ENCODE measurements around the gene PAPSS1. TPM values are rescaled to one million over a fixed set of nuclear protein-coding genes. Genes with fewer than 3 reads are reported as not detected.

PAPSS1 gene
- total and polyA plus RNA-seq, 2 experiments from 2014 or later: 69.6 to 69.9 TPM

DNA sequence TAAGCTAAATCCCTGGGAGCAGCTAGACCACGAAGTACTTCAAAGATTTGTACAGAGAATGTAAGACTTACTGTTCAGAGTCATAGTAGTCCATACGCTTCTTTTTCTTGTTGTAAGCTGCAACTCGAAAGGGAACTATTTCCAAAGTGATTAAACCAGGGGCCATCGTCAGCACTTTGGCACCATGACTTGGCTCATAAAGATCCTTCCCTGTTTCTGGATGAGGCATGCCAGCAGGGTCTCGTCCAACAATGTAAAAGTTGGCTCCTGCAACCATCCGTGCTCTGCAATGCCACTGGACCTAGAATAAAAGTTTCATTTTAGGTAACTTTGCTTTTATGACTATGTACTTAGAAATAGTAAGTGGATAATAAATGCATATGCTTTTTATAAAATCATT, 88.5 kb downstream of the PAPSS1 start:
- H3F3A ChIP-seq (ENCODE audit: insufficient read depth): no peaks in the 10 kb centered on the region
- H3K27ac ChIP-seq: no peak overlapping the region
- H3K79me2 ChIP-seq (ENCODE audit: insufficient read depth): 0 out of 2 replicates have a peak, but pooled peaks cover 6% of the 10 kb centered on the region
- H3K9ac ChIP-seq: no peak overlapping the region
- no peaks in the 10 kb centered on the region for H3K9me2 ChIP-seq (ENCODE audit: insufficient read depth)
- H3K9me3 ChIP-seq (ENCODE audit: low read depth): no peaks in the 10 kb centered on the region
- no peak overlapping the region for H3K4me2 ChIP-seq (ENCODE audit: unreplicated experiment)
- H3K27me3 ChIP-seq (replicated peaks; ENCODE audit: insufficient read depth): no peaks in the 10 kb centered on the region
- no peak overlapping the region for H3K4me3 ChIP-seq
- H3K4me1 ChIP-seq (ENCODE audit: insufficient read depth): peaks cover 4% of the 10 kb centered on the region; the same call in 1 of the 2 replicates
- no peaks in the 10 kb centered on the region for H3K36me3 ChIP-seq (ENCODE audit: low read depth)
- no peak overlapping the region for H2AFZ ChIP-seq
- DNase-seq: peak; percentile 46
- WGBS, 2 experiments (ENCODE audit: low coverage in 1 of 2, low lambda C conversion rate in 2 of 2, missing lambda C conversion rate in 2 of 2): 26 to 29% methylated on average over 6 of the region's 6 CpGs
- TF ChIP-seq EZH2 (IDR thresholded peaks at IDR 0.05; ENCODE audit: insufficient read depth, poor library complexity, severe bottlenecking) (no peak), EZH2phosphoT487 (IDR thresholded peaks at IDR 0.05; ENCODE audit: insufficient read depth, low read depth) (no peak)
- no peaks in the 10 kb centered on the region for H4K20me1 ChIP-seq (ENCODE audit: insufficient read depth)
- in situ Hi-C loops (cut with MboI): no loop called here

DNA sequence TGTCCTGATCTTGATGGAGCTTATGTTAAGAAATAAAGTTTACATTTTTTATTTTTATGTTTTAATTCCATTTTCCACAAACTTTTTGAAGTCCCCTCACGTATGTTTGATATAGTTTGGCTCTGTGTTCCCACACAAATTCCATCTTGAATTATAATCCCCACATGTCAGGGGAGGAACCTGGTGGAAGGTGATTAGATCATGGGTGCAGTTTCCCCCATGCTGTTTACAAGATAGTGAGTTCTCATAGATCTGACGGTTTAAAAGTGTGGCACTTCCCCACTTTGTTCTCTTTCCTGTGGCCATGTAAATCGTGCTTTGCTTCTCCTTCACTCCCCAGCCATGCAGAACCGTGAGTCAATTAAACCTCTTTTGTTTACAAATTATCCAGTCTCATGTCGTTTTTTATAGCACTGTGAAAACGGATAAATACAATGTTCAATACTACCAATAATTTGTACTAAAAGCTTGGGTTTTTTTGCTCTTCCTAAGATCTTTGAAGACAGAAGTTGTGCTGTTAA, 89.8 kb downstream of the PAPSS1 start:
- Histone ChIP-seq H3K36me3 (ENCODE audit: low read depth) (no peaks in the 10 kb centered on the region), H3K27ac (no peak overlapping the region), H2AFZ (no peak overlapping the region), H4K20me1 (ENCODE audit: insufficient read depth) (no peaks in the 10 kb centered on the region), H3K9me2 (ENCODE audit: insufficient read depth) (no peaks in the 10 kb centered on the region), H3K27me3 (replicated peaks; ENCODE audit: insufficient read depth) (no peaks in the 10 kb centered on the region), H3K4me2 (ENCODE audit: unreplicated experiment) (no peak overlapping the region), H3K4me3 (no peak overlapping the region), H3K4me1 (ENCODE audit: insufficient read depth) (peaks cover 4% of the 10 kb centered on the region; the same call in 1 of the 2 replicates), H3F3A (ENCODE audit: insufficient read depth) (no peaks in the 10 kb centered on the region), H3K9me3 (ENCODE audit: low read depth) (no peaks in the 10 kb centered on the region), H3K79me2 (ENCODE audit: insufficient read depth) (0 out of 2 replicates have a peak, but pooled peaks cover 6% of the 10 kb centered on the region), H3K9ac (no peak overlapping the region)
- no peak for DNase-seq
- TF ChIP-seq EZH2 (IDR thresholded peaks at IDR 0.05; ENCODE audit: insufficient read depth, poor library complexity, severe bottlenecking): no peak
- TF ChIP-seq EZH2phosphoT487 (IDR thresholded peaks at IDR 0.05; ENCODE audit: insufficient read depth, low read depth): no peak
- WGBS, 2 experiments (ENCODE audit: low coverage in 1 of 2, low lambda C conversion rate in 2 of 2, missing lambda C conversion rate in 2 of 2): 89 to 92% methylated on average over 6 of the region's 6 CpGs
- in situ Hi-C loops (cut with MboI): no loop called here

DNA sequence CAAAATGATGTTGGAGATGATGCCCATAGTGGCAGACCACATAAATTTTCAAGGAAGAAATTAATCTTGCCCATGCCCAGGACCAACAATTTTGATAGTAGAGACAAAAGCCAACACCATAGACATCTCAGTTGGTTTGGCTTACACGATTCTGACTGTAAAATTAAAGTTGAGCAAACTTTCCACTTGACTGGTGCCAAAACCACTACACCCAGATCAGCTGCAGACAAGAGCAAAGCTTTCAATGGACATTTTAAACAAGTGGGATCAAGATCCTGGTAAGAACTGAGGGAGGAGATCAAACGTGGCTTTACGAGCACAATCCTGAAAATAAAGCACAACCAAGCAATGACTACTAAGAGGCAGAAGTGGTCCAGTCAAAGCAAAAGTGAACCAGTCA, 90.7 kb downstream of the PAPSS1 start:
- H4K20me1 ChIP-seq (ENCODE audit: insufficient read depth): no peaks in the 10 kb centered on the region
- H3K9ac ChIP-seq: no peak overlapping the region
- no peak for DNase-seq
- in situ Hi-C loops (cut with MboI): no loop called here
- 27 to 28% methylated on average over 3 of the region's 3 CpGs for WGBS, 2 experiments (ENCODE audit: low coverage in 1 of 2, low lambda C conversion rate in 2 of 2, missing lambda C conversion rate in 2 of 2)
- H3K36me3 ChIP-seq (ENCODE audit: low read depth): no peaks in the 10 kb centered on the region
- H3K4me1 ChIP-seq (ENCODE audit: insufficient read depth): peaks cover 4% of the 10 kb centered on the region; the same call in 1 of the 2 replicates
- no peaks in the 10 kb centered on the region for H3K9me3 ChIP-seq (ENCODE audit: low read depth)
- no peak overlapping the region for H3K4me3 ChIP-seq
- no peaks in the 10 kb centered on the region for H3K79me2 ChIP-seq (ENCODE audit: insufficient read depth)
- H2AFZ ChIP-seq: no peak overlapping the region
- no peaks in the 10 kb centered on the region for H3F3A ChIP-seq (ENCODE audit: insufficient read depth)
- TF ChIP-seq EZH2phosphoT487 (IDR thresholded peaks at IDR 0.05; ENCODE audit: insufficient read depth, low read depth) (no peak), EZH2 (IDR thresholded peaks at IDR 0.05; ENCODE audit: insufficient read depth, poor library complexity, severe bottlenecking) (no peak)
- no peak overlapping the region for H3K27ac ChIP-seq
- no peaks in the 10 kb centered on the region for H3K9me2 ChIP-seq (ENCODE audit: insufficient read depth)
- H3K27me3 ChIP-seq (replicated peaks; ENCODE audit: insufficient read depth): no peaks in the 10 kb centered on the region
- no peak overlapping the region for H3K4me2 ChIP-seq (ENCODE audit: unreplicated experiment)

DNA sequence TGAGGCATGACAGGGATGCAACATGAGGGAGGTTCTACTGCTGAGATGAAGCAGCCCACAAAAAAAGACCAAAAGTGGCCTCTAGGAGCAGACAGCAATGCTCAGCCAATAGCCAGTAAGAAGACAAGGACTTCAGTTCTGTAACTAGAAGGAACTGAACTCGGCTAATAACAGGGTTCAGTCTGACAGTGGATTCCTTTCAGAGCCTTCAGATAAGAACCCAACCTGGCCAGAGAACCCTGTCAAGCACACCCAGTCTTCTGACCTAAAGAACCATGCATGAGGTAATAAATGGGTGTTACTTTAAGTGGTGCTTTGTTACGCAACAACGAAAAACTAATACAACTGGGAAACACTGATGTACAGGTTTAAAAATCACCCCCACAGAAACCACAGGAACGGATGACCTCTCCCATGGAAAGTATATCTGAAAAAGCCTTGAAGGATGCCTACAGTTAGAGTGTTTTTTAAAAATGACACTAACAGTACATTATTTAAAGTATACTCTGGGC, 94.6 kb downstream of the PAPSS1 start:
- Histone ChIP-seq H4K20me1 (ENCODE audit: insufficient read depth) (no peaks in the 10 kb centered on the region), H3K27ac (no peak overlapping the region), H3K4me1 (ENCODE audit: insufficient read depth) (peaks cover 8% of the 10 kb centered on the region), H3K9me2 (ENCODE audit: insufficient read depth) (no peaks in the 10 kb centered on the region), H3K27me3 (replicated peaks; ENCODE audit: insufficient read depth) (no peaks in the 10 kb centered on the region), H3K9me3 (ENCODE audit: low read depth) (no peaks in the 10 kb centered on the region), H3K4me3 (no peak overlapping the region), H2AFZ (no peak overlapping the region), H3K4me2 (ENCODE audit: unreplicated experiment) (no peak overlapping the region), H3F3A (ENCODE audit: insufficient read depth) (peaks cover 9% of the 10 kb centered on the region), H3K9ac (no peak overlapping the region), H3K36me3 (ENCODE audit: low read depth) (no peaks in the 10 kb centered on the region), H3K79me2 (ENCODE audit: insufficient read depth) (no peaks in the 10 kb centered on the region)
- in situ Hi-C loops (cut with MboI): no loop called here
- no peak for DNase-seq
- TF ChIP-seq EZH2phosphoT487 (IDR thresholded peaks at IDR 0.05; ENCODE audit: insufficient read depth, low read depth): no peak
- no peak for TF ChIP-seq EZH2 (IDR thresholded peaks at IDR 0.05; ENCODE audit: insufficient read depth, poor library complexity, severe bottlenecking)
- WGBS, 2 experiments (ENCODE audit: low coverage in 1 of 2, low lambda C conversion rate in 2 of 2, missing lambda C conversion rate in 2 of 2): 97 to 99% methylated on average over 4 of the region's 4 CpGs

Measured in GM23248 (cell line).